ENCODE results near the gene PDCD2L.
A peak's percentile ranks its signal among the peaks of the same experiment; 100 is the strongest.
"Not testable (repeated sequence)": the region's sequence is repeated elsewhere in the genome, so short reads cannot be mapped to it uniquely, and the experiment has no call there.

Gene PDCD2L

GRCh38 chr19:34459614-34460013, 55.4 kb downstream of the PDCD2L start:
- Mint-ChIP-seq H3K27ac (peak overlapping the region; percentile 29), H3K4me1 (no peaks in the 10 kb centered on the region), H3K4me3 (no peak overlapping the region), H3K9me3 (no peaks in the 10 kb centered on the region), H3K36me3 (peaks cover 100% of the 10 kb centered on the region)
- DNase-seq (ENCODE audit: low spot score in 2 of 2) (no peak), ATAC-seq (no peak)

GRCh38 chr19:34461375-34462100, 57.3 kb downstream of the PDCD2L start:
- ATAC-seq: no peak
- no peak overlapping the region for H3K27ac Mint-ChIP-seq
- H3K4me1 Mint-ChIP-seq: no peaks in the 10 kb centered on the region
- DNase-seq (ENCODE audit: low spot score in 2 of 2): no peak
- no peaks in the 10 kb centered on the region for H3K9me3 Mint-ChIP-seq
- no peak overlapping the region for H3K4me3 Mint-ChIP-seq
- peaks cover 100% of the 10 kb centered on the region for H3K36me3 Mint-ChIP-seq

GRCh38 chr19:34464785-34465184, 60.6 kb downstream of the PDCD2L start:
- not testable (repeated sequence) for ATAC-seq; H3K27ac Mint-ChIP-seq; H3K4me3 Mint-ChIP-seq; DNase-seq (ENCODE audit: low spot score in 2 of 2); H3K9me3 Mint-ChIP-seq; H3K4me1 Mint-ChIP-seq
- H3K36me3 Mint-ChIP-seq: peaks cover 100% of the 10 kb centered on the region

- no peak overlapping the region for H3K27ac Mint-ChIP-seq
- no peaks in the 10 kb centered on the region for H3K4me1 Mint-ChIP-seq
- no peak overlapping the region for H3K4me3 Mint-ChIP-seq
- H3K36me3 Mint-ChIP-seq: peaks cover 100% of the 10 kb centered on the region
- DNase-seq (ENCODE audit: low spot score in 2 of 2): no peak
- ATAC-seq: no peak
- no peaks in the 10 kb centered on the region for H3K9me3 Mint-ChIP-seq
These were observed 64.2 kb downstream of the PDCD2L start for GRCh38 chr19:34468409-34468808.

GRCh38 chr19:34469026-34469425, 64.8 kb downstream of the PDCD2L start:
- H3K36me3 Mint-ChIP-seq: peaks cover 99% of the 10 kb centered on the region
- not testable (repeated sequence) for H3K27ac Mint-ChIP-seq; H3K9me3 Mint-ChIP-seq; H3K4me1 Mint-ChIP-seq; DNase-seq (ENCODE audit: low spot score in 2 of 2); ATAC-seq; H3K4me3 Mint-ChIP-seq

- peaks cover 79% of the 10 kb centered on the region for H3K36me3 Mint-ChIP-seq
- DNase-seq (ENCODE audit: low spot score in 2 of 2): no peak
- no peak for ATAC-seq
- no peak overlapping the region for H3K4me3 Mint-ChIP-seq
- H3K4me1 Mint-ChIP-seq: peaks cover 8% of the 10 kb centered on the region
- H3K9me3 Mint-ChIP-seq: no peaks in the 10 kb centered on the region
- H3K27ac Mint-ChIP-seq: peak overlapping the region; percentile 37
These were observed 67.9 kb downstream of the PDCD2L start for GRCh38 chr19:34471906-34472700.

- peaks cover 8% of the 10 kb centered on the region for H3K4me1 Mint-ChIP-seq
- ATAC-seq (no peak), DNase-seq (ENCODE audit: low spot score in 2 of 2) (no peak)
- H3K27ac Mint-ChIP-seq: no peak overlapping the region
- H3K9me3 Mint-ChIP-seq: no peaks in the 10 kb centered on the region
- no peak overlapping the region for H3K4me3 Mint-ChIP-seq
- peaks cover 56% of the 10 kb centered on the region for H3K36me3 Mint-ChIP-seq
These were observed 70.2 kb downstream of the PDCD2L start for GRCh38 chr19:34474233-34474989.

- peak overlapping the region; percentile 52 for H3K27ac Mint-ChIP-seq
- peaks cover 47% of the 10 kb centered on the region for H3K36me3 Mint-ChIP-seq
- no peak overlapping the region for H3K4me3 Mint-ChIP-seq
- peaks cover 8% of the 10 kb centered on the region for H3K4me1 Mint-ChIP-seq
- ATAC-seq: peak; percentile 87
- no peaks in the 10 kb centered on the region for H3K9me3 Mint-ChIP-seq
- peak in 1 of 2 donors; percentile 55 for DNase-seq (ENCODE audit: low spot score in 2 of 2)
These were observed 71.1 kb downstream of the PDCD2L start for GRCh38 chr19:34475026-34475974.

All from stimulated activated effector memory CD8-positive, alpha-beta T cell treated with anti-CD3 and anti-CD28 coated beads, Interleukin-12 subunit alpha, Interleukin-12 subunit beta, amount 100 ng/mL, for 72 hours (primary cell).